GM23338 (cell line): ENCODE results near the gene MRTFA. TPM values are rescaled to one million over a fixed set of nuclear protein-coding genes. Genes with fewer than 3 reads are reported as not detected.

ENCODE experiments used
- ATAC-seq: fragments of 200-7000 bp; cut with Tn5 transposase; 3 replicates; pipeline ENCODE4 v1.9.1; 2020
- DNase-seq: peaks from one replicate; pipeline ENCODE4 v3.0.0-alpha.2; 2015; ENCODE audit warnings: low spot score
- H2AFZ ChIP-seq: fragments of 200-600 bp; sonication (generic); 2 replicates; pipeline ENCODE4 v1.8.0; 2016; ENCODE audit warnings: antibody characterized with exemption, mild to moderate bottlenecking, moderate library complexity
- H3F3A ChIP-seq: fragments of 200-600 bp; sonication (generic); replicated peaks from 2 replicates; pipeline ENCODE4 v1.8.0; 2017; ENCODE audit warnings: antibody characterized with exemption, mixed run types, low read depth
- H3K27ac ChIP-seq: fragments of 200-600 bp; sonication (generic); 2 replicates; pipeline ENCODE4 v1.6.1; 2016; ENCODE audit warnings: low read depth
- H3K27me3 ChIP-seq: fragments of 200-600 bp; sonication (generic); 2 replicates; pipeline ENCODE4 v1.8.0; 2016; ENCODE audit warnings: mild to moderate bottlenecking, mixed run types, moderate library complexity; ENCODE audit not compliant: insufficient read depth
- H3K36me3 ChIP-seq: fragments of 200-600 bp; sonication (generic); 2 replicates; pipeline ENCODE4 v1.8.0; 2016; ENCODE audit warnings: mild to moderate bottlenecking; ENCODE audit not compliant: insufficient read depth
- H3K4me1 ChIP-seq: fragments of 200-600 bp; sonication (generic); 2 replicates; pipeline ENCODE4 v1.8.0; 2016; ENCODE audit warnings: mild to moderate bottlenecking, moderate library complexity; ENCODE audit not compliant: insufficient read depth
- H3K4me2 ChIP-seq: fragments of 200-600 bp; sonication (generic); 2 replicates; pipeline ENCODE4 v1.7.1; 2017; ENCODE audit warnings: mixed run types
- H3K4me3 ChIP-seq: fragments of 200-600 bp; sonication (generic); 2 replicates; pipeline ENCODE4 v1.6.1; 2016; ENCODE audit warnings: mixed run types
- H3K79me2 ChIP-seq: fragments of 200-600 bp; sonication (generic); replicated peaks from 2 replicates; pipeline ENCODE4 v1.8.0; 2017; ENCODE audit warnings: mild to moderate bottlenecking; ENCODE audit not compliant: insufficient read depth
- H3K9me2 ChIP-seq: fragments of 200-600 bp; sonication (generic); 2 replicates; pipeline ENCODE4 v1.8.0; 2017; ENCODE audit not compliant: insufficient read depth
- H4K20me1 ChIP-seq: fragments of 200-600 bp; sonication (generic); replicated peaks from 2 replicates; pipeline ENCODE4 v1.8.0; 2017; ENCODE audit warnings: mild to moderate bottlenecking; ENCODE audit not compliant: insufficient read depth
- H3K27ac Mint-ChIP-seq: 2 replicates; pipeline ENCODE4 v1.8.0; 2020; ENCODE audit warnings: inconsistent platforms, mild to moderate bottlenecking, moderate library complexity, mixed read lengths
- H3K27me3 Mint-ChIP-seq: 3 replicates; pipeline ENCODE4 v1.8.0; 2022; ENCODE audit warnings: low read depth, mild to moderate bottlenecking, moderate library complexity, mixed read lengths, inconsistent platforms; ENCODE audit not compliant: insufficient read depth, poor library complexity
- H3K36me3 Mint-ChIP-seq: 3 replicates; pipeline ENCODE4 v1.8.0; 2021; ENCODE audit warnings: low read depth, mild to moderate bottlenecking, inconsistent platforms, moderate library complexity, mixed read lengths
- H3K4me1 Mint-ChIP-seq: 3 replicates; pipeline ENCODE4 v1.8.0; 2020; ENCODE audit warnings: mild to moderate bottlenecking, inconsistent platforms, mixed read lengths
- H3K4me3 Mint-ChIP-seq: 3 replicates; pipeline ENCODE4 v1.8.0; 2021; ENCODE audit warnings: moderate library complexity, mild to moderate bottlenecking, inconsistent platforms, mixed read lengths
- H3K9me3 Mint-ChIP-seq: 3 replicates; pipeline ENCODE4 v1.8.0; 2020; ENCODE audit warnings: moderate library complexity, mild to moderate bottlenecking, inconsistent platforms, mixed read lengths
- CTCF ChIP-seq, 2 experiments: fragments of 200-600 bp in 1 of 2; sonication (generic) in 1 of 2; conservative IDR thresholded peaks; 2 replicates each; pipeline versions ENCODE4 v1.5.1 to v1.6.1; 2016 to 2017; ENCODE audit warnings: antibody characterized with exemption in 2 of 2, low read depth in 2 of 2, mild to moderate bottlenecking in 2 of 2, moderate library complexity in 1 of 2
- ETS1 ChIP-seq: IDR thresholded peaks from 2 replicates; pipeline ENCODE4 v1.6.1; 2016; ENCODE audit warnings: antibody characterized with exemption
- EZH2 ChIP-seq: fragments of 200-600 bp; sonication (generic); IDR thresholded peaks from one replicate; pipeline ENCODE4 v1.8.0; 2017; ENCODE audit warnings: antibody characterized with exemption, mild to moderate bottlenecking, low read depth; ENCODE audit not compliant: unreplicated experiment
- POLR2AphosphoS5 ChIP-seq: IDR thresholded peaks from 2 replicates; pipeline ENCODE4 v1.6.1; 2016; ENCODE audit warnings: antibody characterized with exemption, low read depth
- STAT1 ChIP-seq: IDR thresholded peaks from one replicate; pipeline ENCODE4 v1.6.1; 2016; ENCODE audit warnings: antibody characterized with exemption; ENCODE audit not compliant: unreplicated experiment
- ZNF114 ChIP-seq: fragments of 250-450 bp; sonication (Bioruptor Pico); IDR thresholded peaks from 2 replicates; pipeline ENCODE4 v1.5.0; 2020; ENCODE audit warnings: mild to moderate bottlenecking, moderate library complexity
- ZNF331 ChIP-seq: fragments of 250-450 bp; sonication (Bioruptor Pico); IDR thresholded peaks from 2 replicates; pipeline ENCODE4 v1.5.0; 2020; ENCODE audit warnings: low read depth, mild to moderate bottlenecking, moderate library complexity
- ZNF462 ChIP-seq: fragments of 250-450 bp; sonication (Bioruptor Pico); IDR thresholded peaks from 2 replicates; pipeline ENCODE4 v1.5.0; 2020; ENCODE audit warnings: mild to moderate bottlenecking, moderate library complexity
- polyA plus RNA-seq: library from polyadenylated mRNA; unstranded; fragments of >200 nt; fragmentation: Nextera tagmentation; extraction: Ambion mirVana; gene quantifications from 2 replicates; pipeline ENCODE4 v1.2.1, GENCODE V29; 2016
- total RNA-seq: library from RNA; depleted of rRNA; stranded (reverse); fragments of >200 nt; shearing (Covaris generic); gene quantifications from 2 replicates; pipeline ENCODE4 v1.2.3, GENCODE V29; 2014

MRTFA gene
- total and polyA plus RNA-seq, 2 experiments from 2014 or later: 18.1 to 92.4 TPM

- Mint-ChIP-seq H3K27ac (no peak overlapping the region), H3K9me3 (no peaks in the 10 kb centered on the region), H3K36me3 (peaks cover 77% of the 10 kb centered on the region), H3K4me3 (no peak overlapping the region), H3K4me1 (peaks cover 6% of the 10 kb centered on the region; the same call in 1 of the 3 replicates), H3K27me3 (peaks cover 6% of the 10 kb centered on the region)
- no peak overlapping the region for H3K4me2 ChIP-seq
- H3F3A ChIP-seq: peaks cover 64% of the 10 kb centered on the region
- ATAC-seq (no peak), DNase-seq (no peak)
- H3K36me3 ChIP-seq: peaks cover 60% of the 10 kb centered on the region
- no peaks in the 10 kb centered on the region for H3K9me2 ChIP-seq
- H3K27ac ChIP-seq: no peak overlapping the region
- peaks cover 6% of the 10 kb centered on the region for H3K79me2 ChIP-seq
- H2AFZ ChIP-seq: no peak overlapping the region
- no peak overlapping the region for H3K4me3 ChIP-seq
- TF ChIP-seq CTCF (conservative IDR thresholded peaks at IDR 0.05; ENCODE audit: low read depth in 2 of 2) (no peak), ZNF462 (no peak), STAT1 (no peak)
- H3K4me1 ChIP-seq: no peaks in the 10 kb centered on the region
- peaks cover 21% of the 10 kb centered on the region for H4K20me1 ChIP-seq
- no peaks in the 10 kb centered on the region for H3K27me3 ChIP-seq
Observed at GRCh38 chr22:40367342-40367741, 269.2 kb downstream of the MRTFA start.

GRCh38 chr22:40366068-40366467 is 270.5 kb downstream of the MRTFA start:
- ATAC-seq (no peak), DNase-seq (no peak)
- Histone ChIP-seq H3K4me2 (no peak overlapping the region), H2AFZ (no peak overlapping the region), H3K79me2 (no peaks in the 10 kb centered on the region), H3K9me2 (no peaks in the 10 kb centered on the region), H3K27me3 (no peaks in the 10 kb centered on the region), H3K36me3 (peaks cover 73% of the 10 kb centered on the region), H3K4me1 (no peaks in the 10 kb centered on the region), H3F3A (peaks cover 65% of the 10 kb centered on the region), H4K20me1 (peaks cover 28% of the 10 kb centered on the region), H3K27ac (no peak overlapping the region), H3K4me3 (no peak overlapping the region)
- no peak overlapping the region for H3K27ac Mint-ChIP-seq
- no peak overlapping the region for H3K4me3 Mint-ChIP-seq
- no peaks in the 10 kb centered on the region for H3K9me3 Mint-ChIP-seq
- H3K36me3 Mint-ChIP-seq: peaks cover 88% of the 10 kb centered on the region
- peaks cover 1% of the 10 kb centered on the region; the same call in 1 of the 3 replicates for H3K4me1 Mint-ChIP-seq
- peaks cover 2% of the 10 kb centered on the region for H3K27me3 Mint-ChIP-seq
- TF ChIP-seq ZNF331 (CRISPR knock-in tag): no peak
- no peak for TF ChIP-seq STAT1
- TF ChIP-seq EZH2: no peak
- no peak for TF ChIP-seq ZNF114
- TF ChIP-seq POLR2AphosphoS5: no peak
- TF ChIP-seq ETS1: no peak
